Calu3 (cell line): ENCODE data around the gene MRPS26. TPM values are rescaled to one million over a fixed set of nuclear protein-coding genes. Genes with fewer than 3 reads are reported as not detected.

Experiments
- BruUV-seq: library from RNA; stranded (reverse); fragments of 400-500 nt; replicated peaks from 2 replicates; lab custom pipeline; 2021; lab: Mats Ljungman, UMichigan
- CTCF ChIA-PET: fragments of 300-600 bp; sonication (Branson Sonifier 250); formaldehyde crosslinking; loops from one replicate; lab custom pipeline; 2022; ENCODE audit warnings: antibody characterized with exemption; lab: Charles Lee
- DNase-seq: peaks from one replicate; pipeline ENCODE4 v3.0.0; 2022
- H3K27ac Mint-ChIP-seq: one replicate; pipeline ENCODE4 v1.8.0; 2022; ENCODE audit warnings: mixed read lengths; ENCODE audit not compliant: unreplicated experiment
- H3K27me3 Mint-ChIP-seq: one replicate; pipeline ENCODE4 v1.8.0; 2022; ENCODE audit warnings: mixed read lengths; ENCODE audit not compliant: unreplicated experiment
- H3K36me3 Mint-ChIP-seq: one replicate; pipeline ENCODE4 v1.8.0; 2022; ENCODE audit warnings: mild to moderate bottlenecking, moderate library complexity, mixed read lengths; ENCODE audit not compliant: insufficient read depth, unreplicated experiment
- H3K4me1 Mint-ChIP-seq: one replicate; pipeline ENCODE4 v1.8.0; 2022; ENCODE audit warnings: mild to moderate bottlenecking, low read depth, mixed read lengths; ENCODE audit not compliant: unreplicated experiment
- H3K4me3 Mint-ChIP-seq: one replicate; pipeline ENCODE4 v1.8.0; 2022; ENCODE audit warnings: mild to moderate bottlenecking, low read depth, moderate library complexity, mixed read lengths; ENCODE audit not compliant: unreplicated experiment
- H3K9me3 Mint-ChIP-seq: one replicate; pipeline ENCODE4 v1.8.0; 2022; ENCODE audit warnings: low read depth, mixed read lengths; ENCODE audit not compliant: unreplicated experiment
- intact Hi-C: fragments of 100-400 bp; cut with micrococcal nuclease; formaldehyde crosslinking; loops from one replicate; pipeline ENCODE4 v1.10.0; 2022; ENCODE audit not compliant: unreplicated experiment
- total RNA-seq: library from RNA; stranded (reverse); gene quantifications from 2 replicates; pipeline ENCODE4 v1.2.3, GENCODE V29; 2022
- TF ChIP-seq, protein P1 (sequence below): fragments of 200-600 bp; IDR thresholded peaks from one replicate; pipeline ENCODE4 v1.8.0; 2022; ENCODE audit warnings: antibody characterized with exemption; ENCODE audit not compliant: unreplicated experiment

Gene MRPS26
- total RNA-seq, 1 experiment from 2014 or later = 30.7 TPM

DNA sequence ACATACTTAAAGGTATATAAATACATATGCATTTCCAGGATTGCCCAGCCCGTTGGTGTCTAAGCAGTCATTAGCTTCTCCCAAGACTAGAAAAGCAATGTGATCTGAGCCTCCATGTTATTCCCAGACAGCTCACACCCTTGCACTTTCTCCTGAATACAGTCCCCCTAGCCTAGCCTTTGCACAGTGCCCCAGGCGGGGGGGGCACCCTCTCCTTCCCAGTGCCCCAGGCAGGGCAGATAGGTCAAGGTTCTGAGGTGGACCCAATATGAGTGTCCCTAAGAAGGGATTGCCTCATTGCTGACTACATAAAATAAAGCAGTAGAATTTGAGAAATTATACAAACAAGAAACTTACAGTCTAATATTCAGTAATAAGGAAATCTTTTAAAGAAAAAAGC is 17.9 kb upstream of the MRPS26 start:
- H3K27me3 Mint-ChIP-seq = no peaks in the 10 kb centered on the region
- DNase-seq = no peak
- intact Hi-C loops = no loop called here
- no peak overlapping the region for H3K4me3 Mint-ChIP-seq
- peaks cover 5% of the 10 kb centered on the region for H3K36me3 Mint-ChIP-seq
- CTCF ChIA-PET = no interaction called here
- TF ChIP-seq, protein P1, sequence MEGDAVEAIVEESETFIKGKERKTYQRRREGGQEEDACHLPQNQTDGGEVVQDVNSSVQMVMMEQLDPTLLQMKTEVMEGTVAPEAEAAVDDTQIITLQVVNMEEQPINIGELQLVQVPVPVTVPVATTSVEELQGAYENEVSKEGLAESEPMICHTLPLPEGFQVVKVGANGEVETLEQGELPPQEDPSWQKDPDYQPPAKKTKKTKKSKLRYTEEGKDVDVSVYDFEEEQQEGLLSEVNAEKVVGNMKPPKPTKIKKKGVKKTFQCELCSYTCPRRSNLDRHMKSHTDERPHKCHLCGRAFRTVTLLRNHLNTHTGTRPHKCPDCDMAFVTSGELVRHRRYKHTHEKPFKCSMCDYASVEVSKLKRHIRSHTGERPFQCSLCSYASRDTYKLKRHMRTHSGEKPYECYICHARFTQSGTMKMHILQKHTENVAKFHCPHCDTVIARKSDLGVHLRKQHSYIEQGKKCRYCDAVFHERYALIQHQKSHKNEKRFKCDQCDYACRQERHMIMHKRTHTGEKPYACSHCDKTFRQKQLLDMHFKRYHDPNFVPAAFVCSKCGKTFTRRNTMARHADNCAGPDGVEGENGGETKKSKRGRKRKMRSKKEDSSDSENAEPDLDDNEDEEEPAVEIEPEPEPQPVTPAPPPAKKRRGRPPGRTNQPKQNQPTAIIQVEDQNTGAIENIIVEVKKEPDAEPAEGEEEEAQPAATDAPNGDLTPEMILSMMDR = no peak
- H3K27ac Mint-ChIP-seq = no peak overlapping the region
- H3K9me3 Mint-ChIP-seq = no peaks in the 10 kb centered on the region
- H3K4me1 Mint-ChIP-seq = no peaks in the 10 kb centered on the region
- BruUV-seq = no TSS peak

DNA sequence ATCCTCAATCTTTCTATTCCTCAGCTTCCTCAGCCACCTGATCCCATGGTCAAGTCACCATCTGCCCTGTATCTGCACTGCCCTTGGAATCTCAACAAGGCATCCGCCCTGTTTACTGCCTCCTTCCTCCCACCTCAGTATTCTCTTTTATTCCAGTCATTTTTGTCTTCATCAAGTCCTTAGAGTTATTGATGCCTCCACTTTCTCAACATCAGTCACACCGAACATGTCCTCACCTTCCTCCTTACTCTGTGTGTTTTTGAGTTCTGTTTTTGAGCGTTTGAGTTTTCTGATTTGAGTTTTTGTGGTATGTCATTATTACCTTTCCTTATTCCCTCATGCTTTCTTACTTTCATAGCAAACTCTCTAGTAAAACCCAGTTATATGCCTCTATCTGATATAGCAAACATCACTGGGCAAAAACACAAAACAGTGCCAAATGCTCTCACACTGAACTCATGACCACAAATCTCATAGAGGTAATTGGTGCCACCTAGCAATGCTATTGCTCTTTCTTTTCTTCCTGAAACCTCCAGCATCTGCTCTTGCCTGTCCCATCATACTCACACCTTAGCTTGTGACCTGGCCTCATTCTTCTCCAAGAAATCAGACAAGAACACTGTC is 14.2 kb upstream of the MRPS26 start:
- Mint-ChIP-seq H3K27ac (no peak overlapping the region), H3K36me3 (no peaks in the 10 kb centered on the region), H3K9me3 (no peaks in the 10 kb centered on the region), H3K27me3 (no peaks in the 10 kb centered on the region), H3K4me3 (no peak overlapping the region), H3K4me1 (no peaks in the 10 kb centered on the region)
- intact Hi-C loops = no loop called here
- no peak for DNase-seq
- no TSS peak for BruUV-seq
- CTCF ChIA-PET = no interaction called here
- TF ChIP-seq, protein P1 = no peak

DNA sequence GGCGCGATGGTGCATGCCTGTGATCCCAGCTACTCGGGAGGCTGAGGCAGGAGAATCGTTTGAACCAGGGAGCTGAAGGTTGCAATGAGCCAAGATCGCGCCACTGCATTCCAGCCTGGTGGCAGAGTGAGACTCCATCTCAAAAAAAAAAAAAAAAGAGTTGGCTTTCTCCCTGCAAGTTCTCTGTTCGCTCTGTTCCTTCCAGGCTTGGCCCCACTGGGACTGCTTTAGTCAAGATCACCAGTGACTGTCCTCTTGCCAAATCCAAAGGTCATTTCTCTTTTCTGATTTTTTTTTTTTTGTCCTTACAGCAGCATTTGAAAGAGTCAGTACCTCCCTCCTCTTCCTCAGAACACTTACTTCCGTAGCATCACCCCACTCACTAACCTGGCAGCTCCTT is 13.2 kb upstream of the MRPS26 start:
- Mint-ChIP-seq H3K27me3 (no peaks in the 10 kb centered on the region), H3K36me3 (no peaks in the 10 kb centered on the region), H3K27ac (no peak overlapping the region), H3K9me3 (no peaks in the 10 kb centered on the region), H3K4me1 (no peaks in the 10 kb centered on the region), H3K4me3 (no peak overlapping the region)
- intact Hi-C loops = no loop called here
- no peak for DNase-seq
- no TSS peak for BruUV-seq
- CTCF ChIA-PET = no interaction called here
- TF ChIP-seq, protein P1 = no peak

DNA sequence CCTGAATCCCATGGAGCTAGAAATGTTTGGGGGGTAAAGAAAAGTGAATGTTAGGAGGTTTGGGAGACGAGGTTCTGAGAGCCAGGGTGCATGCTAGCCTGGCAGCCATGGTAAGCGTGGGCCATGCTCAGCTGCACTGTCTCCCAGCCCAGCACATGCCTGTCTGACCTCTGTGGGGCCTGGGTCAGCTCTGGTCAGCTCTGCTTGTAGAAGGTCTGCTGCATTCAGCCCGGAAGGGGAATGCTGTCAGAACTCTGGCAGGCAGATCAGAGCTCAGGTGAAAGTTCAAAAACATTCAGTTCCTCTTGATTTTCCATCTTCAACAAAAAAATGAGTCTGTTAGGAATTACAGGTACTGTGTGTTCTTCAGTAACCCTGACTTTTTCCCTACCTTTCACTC is 8.2 kb upstream of the MRPS26 start:
- no peak for DNase-seq
- Mint-ChIP-seq H3K27ac (no peak overlapping the region), H3K9me3 (no peaks in the 10 kb centered on the region), H3K36me3 (peaks cover 5% of the 10 kb centered on the region), H3K4me1 (no peaks in the 10 kb centered on the region), H3K4me3 (no peak overlapping the region), H3K27me3 (no peaks in the 10 kb centered on the region)
- no TSS peak for BruUV-seq
- intact Hi-C loops = no loop called here
- TF ChIP-seq, protein P1 = no peak
- CTCF ChIA-PET = no interaction called here
